Neural cell (in vitro differentiated cells): ENCODE measurements around the gene HIVEP3. TPM values are rescaled to one million over a fixed set of nuclear protein-coding genes. Genes with fewer than 3 reads are reported as not detected.

Source experiments
- H2AFZ ChIP-seq: fragments of 200-600, 300-800 bp; sonication (generic), shearing (Covaris generic); 2 replicates; pipeline ENCODE4 v1.6.0; 2014; ENCODE audit warnings: low read depth, mild to moderate bottlenecking, antibody characterized with exemption, low read length, moderate library complexity
- H3F3A ChIP-seq: fragments of 200-600 bp; shearing (Covaris generic); 2 replicates; pipeline ENCODE4 v1.6.1; 2016; ENCODE audit warnings: mild to moderate bottlenecking, moderate library complexity, mixed read lengths, antibody characterized with exemption, low read length; ENCODE audit not compliant: insufficient read depth, poor library complexity, severe bottlenecking
- H3K27ac ChIP-seq: fragments of 200-600, 300-800 bp; sonication (generic), shearing (Covaris generic); 2 replicates; pipeline ENCODE4 v1.5.1; 2014; ENCODE audit warnings: mild to moderate bottlenecking, low read length, moderate library complexity
- H3K27me3 ChIP-seq: fragments of 300-800, 200-600 bp; sonication (generic), shearing (Covaris generic); 2 replicates; pipeline ENCODE4 v1.6.0; 2014; ENCODE audit warnings: mild to moderate bottlenecking, low read depth, low read length, moderate library complexity; ENCODE audit not compliant: insufficient read depth
- H3K36me3 ChIP-seq: fragments of 300-800, 200-600 bp; sonication (generic), shearing (Covaris generic); 2 replicates; pipeline ENCODE4 v1.5.1; 2014; ENCODE audit warnings: mild to moderate bottlenecking, antibody characterized with exemption, low read length, moderate library complexity; ENCODE audit not compliant: insufficient read depth
- H3K4me2 ChIP-seq: fragments of 300-800, 200-600 bp; sonication (generic), shearing (Covaris generic); 2 replicates; pipeline ENCODE4 v1.6.0; 2014; ENCODE audit warnings: mild to moderate bottlenecking, low read length
- H3K4me3 ChIP-seq: fragments of 300-800, 200-600 bp; sonication (generic), shearing (Covaris generic); 2 replicates; pipeline ENCODE4 v1.5.1; 2014; ENCODE audit warnings: mild to moderate bottlenecking, low read length, moderate library complexity
- H3K79me2 ChIP-seq: fragments of 200-600 bp; shearing (Covaris generic); replicated peaks from 2 replicates; pipeline ENCODE4 v1.6.0; 2014; ENCODE audit warnings: mild to moderate bottlenecking, low read length, moderate library complexity; ENCODE audit not compliant: insufficient read depth
- H3K9ac ChIP-seq: fragments of 300-800, 200-600 bp; sonication (generic), shearing (Covaris generic); 2 replicates; pipeline ENCODE4 v1.6.1; 2016; ENCODE audit warnings: mild to moderate bottlenecking, low read length, mixed read lengths
- H3K9me2 ChIP-seq: fragments of 200-600 bp; shearing (Covaris generic); 2 replicates; pipeline ENCODE4 v1.6.1; 2016; ENCODE audit warnings: mild to moderate bottlenecking, low read length, mixed read lengths; ENCODE audit not compliant: insufficient read depth
- H3K9me3 ChIP-seq: fragments of 200-600, 300-800 bp; sonication (generic), shearing (Covaris generic); 2 replicates; pipeline ENCODE4 v1.6.1; 2016; ENCODE audit warnings: mild to moderate bottlenecking, mixed run types, low read length, moderate library complexity, mixed read lengths
- H4K20me1 ChIP-seq: fragments of 200-600 bp; shearing (Covaris generic); 2 replicates; pipeline ENCODE4 v1.6.1; 2016; ENCODE audit warnings: mild to moderate bottlenecking, mixed run types; ENCODE audit not compliant: insufficient read depth
- EP300 ChIP-seq: fragments of 450-650 bp; conservative IDR thresholded peaks from 2 replicates; pipeline ENCODE4 v1.6.1; 2014; ENCODE audit warnings: antibody characterized with exemption, mild to moderate bottlenecking, moderate library complexity; ENCODE audit not compliant: poor library complexity, severe bottlenecking
- EZH2 ChIP-seq: fragments of 200-600, 300-800 bp; shearing (Covaris generic), sonication (generic); IDR thresholded peaks from 2 replicates; pipeline ENCODE4 v1.6.1; 2014; ENCODE audit warnings: antibody characterized with exemption, low read length, borderline replicate concordance, mild to moderate bottlenecking; ENCODE audit not compliant: insufficient read depth, poor library complexity, severe bottlenecking
- MXI1 ChIP-seq: fragments of 450-650 bp; conservative IDR thresholded peaks from 2 replicates; pipeline ENCODE4 v1.6.1; 2014; ENCODE audit warnings: antibody characterized with exemption, mild to moderate bottlenecking; ENCODE audit not compliant: poor library complexity, severe bottlenecking
- POLR2AphosphoS5 ChIP-seq: IDR thresholded peaks from 2 replicates; pipeline ENCODE4 v1.6.1; 2012
- RAD21 ChIP-seq: fragments of 450-650 bp; conservative IDR thresholded peaks from 2 replicates; pipeline ENCODE4 v1.6.1; 2014; ENCODE audit warnings: antibody characterized with exemption, mild to moderate bottlenecking, moderate library complexity
- SMC3 ChIP-seq: fragments of 450-650 bp; conservative IDR thresholded peaks from 2 replicates; pipeline ENCODE4 v1.6.1; 2014; ENCODE audit warnings: antibody characterized with exemption, mild to moderate bottlenecking, moderate library complexity; ENCODE audit not compliant: poor library complexity
- TAF1 ChIP-seq: IDR thresholded peaks from 2 replicates; pipeline ENCODE4 v1.6.1; 2012; ENCODE audit warnings: low read depth
- polyA plus RNA-seq: library from polyadenylated mRNA; depleted of rRNA; stranded (reverse); fragments of >200 nt; gene quantifications from 2 replicates; pipeline ENCODE4 v1.2.3, GENCODE V29; 2014
- TF ChIP-seq, protein P1 (sequence below): IDR thresholded peaks from 2 replicates; pipeline ENCODE4 v1.6.1; 2012; ENCODE audit warnings: borderline replicate concordance
- TF ChIP-seq, protein P2 (sequence below): fragments of 450-650 bp; IDR thresholded peaks from 2 replicates; pipeline ENCODE4 v1.5.1; 2014; ENCODE audit warnings: antibody characterized with exemption, mild to moderate bottlenecking, moderate library complexity; ENCODE audit not compliant: poor library complexity, severe bottlenecking

HIVEP3 gene
- polyA plus RNA-seq, 1 donor from 2014 or later = 2.6 TPM

DNA sequence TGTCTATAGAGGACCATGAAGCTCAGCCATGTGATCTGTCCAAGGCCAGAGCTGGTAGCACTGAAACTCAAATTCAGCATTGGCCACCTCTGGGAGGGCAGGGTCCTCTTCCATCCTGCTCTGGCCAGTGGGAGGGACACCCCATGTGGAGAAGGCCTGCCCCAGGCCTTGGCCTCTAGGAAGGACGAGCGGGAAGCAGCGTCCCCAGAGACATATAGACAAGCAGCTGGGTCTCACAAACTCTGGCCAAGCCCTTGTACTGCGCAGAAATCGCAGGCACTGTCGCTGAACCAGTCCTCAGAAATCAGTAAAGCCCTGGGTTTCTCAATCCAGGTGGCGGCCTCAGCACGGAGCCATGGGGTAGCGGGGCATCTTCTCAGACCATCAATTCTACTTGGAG lies 180.7 kb downstream of the HIVEP3 start:
- Histone ChIP-seq H3K9me3 (no peaks in the 10 kb centered on the region), H2AFZ (no peak overlapping the region), H3F3A (no peaks in the 10 kb centered on the region), H3K27me3 (no peaks in the 10 kb centered on the region), H3K79me2 (no peaks in the 10 kb centered on the region), H3K36me3 (no peaks in the 10 kb centered on the region), H3K27ac (no peak overlapping the region), H4K20me1 (no peaks in the 10 kb centered on the region), H3K4me3 (no peak overlapping the region), H3K9ac (no peak overlapping the region), H3K9me2 (no peaks in the 10 kb centered on the region), H3K4me2 (no peak overlapping the region)
- TF ChIP-seq MXI1 (no peak), RAD21 (no peak), TAF1 (no peak), SMC3 (no peak), EP300 (no peak), EZH2 (no peak), POLR2AphosphoS5 (no peak)
- TF ChIP-seq, protein P1, sequence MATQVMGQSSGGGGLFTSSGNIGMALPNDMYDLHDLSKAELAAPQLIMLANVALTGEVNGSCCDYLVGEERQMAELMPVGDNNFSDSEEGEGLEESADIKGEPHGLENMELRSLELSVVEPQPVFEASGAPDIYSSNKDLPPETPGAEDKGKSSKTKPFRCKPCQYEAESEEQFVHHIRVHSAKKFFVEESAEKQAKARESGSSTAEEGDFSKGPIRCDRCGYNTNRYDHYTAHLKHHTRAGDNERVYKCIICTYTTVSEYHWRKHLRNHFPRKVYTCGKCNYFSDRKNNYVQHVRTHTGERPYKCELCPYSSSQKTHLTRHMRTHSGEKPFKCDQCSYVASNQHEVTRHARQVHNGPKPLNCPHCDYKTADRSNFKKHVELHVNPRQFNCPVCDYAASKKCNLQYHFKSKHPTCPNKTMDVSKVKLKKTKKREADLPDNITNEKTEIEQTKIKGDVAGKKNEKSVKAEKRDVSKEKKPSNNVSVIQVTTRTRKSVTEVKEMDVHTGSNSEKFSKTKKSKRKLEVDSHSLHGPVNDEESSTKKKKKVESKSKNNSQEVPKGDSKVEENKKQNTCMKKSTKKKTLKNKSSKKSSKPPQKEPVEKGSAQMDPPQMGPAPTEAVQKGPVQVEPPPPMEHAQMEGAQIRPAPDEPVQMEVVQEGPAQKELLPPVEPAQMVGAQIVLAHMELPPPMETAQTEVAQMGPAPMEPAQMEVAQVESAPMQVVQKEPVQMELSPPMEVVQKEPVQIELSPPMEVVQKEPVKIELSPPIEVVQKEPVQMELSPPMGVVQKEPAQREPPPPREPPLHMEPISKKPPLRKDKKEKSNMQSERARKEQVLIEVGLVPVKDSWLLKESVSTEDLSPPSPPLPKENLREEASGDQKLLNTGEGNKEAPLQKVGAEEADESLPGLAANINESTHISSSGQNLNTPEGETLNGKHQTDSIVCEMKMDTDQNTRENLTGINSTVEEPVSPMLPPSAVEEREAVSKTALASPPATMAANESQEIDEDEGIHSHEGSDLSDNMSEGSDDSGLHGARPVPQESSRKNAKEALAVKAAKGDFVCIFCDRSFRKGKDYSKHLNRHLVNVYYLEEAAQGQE = no peak
- TF ChIP-seq, protein P2, sequence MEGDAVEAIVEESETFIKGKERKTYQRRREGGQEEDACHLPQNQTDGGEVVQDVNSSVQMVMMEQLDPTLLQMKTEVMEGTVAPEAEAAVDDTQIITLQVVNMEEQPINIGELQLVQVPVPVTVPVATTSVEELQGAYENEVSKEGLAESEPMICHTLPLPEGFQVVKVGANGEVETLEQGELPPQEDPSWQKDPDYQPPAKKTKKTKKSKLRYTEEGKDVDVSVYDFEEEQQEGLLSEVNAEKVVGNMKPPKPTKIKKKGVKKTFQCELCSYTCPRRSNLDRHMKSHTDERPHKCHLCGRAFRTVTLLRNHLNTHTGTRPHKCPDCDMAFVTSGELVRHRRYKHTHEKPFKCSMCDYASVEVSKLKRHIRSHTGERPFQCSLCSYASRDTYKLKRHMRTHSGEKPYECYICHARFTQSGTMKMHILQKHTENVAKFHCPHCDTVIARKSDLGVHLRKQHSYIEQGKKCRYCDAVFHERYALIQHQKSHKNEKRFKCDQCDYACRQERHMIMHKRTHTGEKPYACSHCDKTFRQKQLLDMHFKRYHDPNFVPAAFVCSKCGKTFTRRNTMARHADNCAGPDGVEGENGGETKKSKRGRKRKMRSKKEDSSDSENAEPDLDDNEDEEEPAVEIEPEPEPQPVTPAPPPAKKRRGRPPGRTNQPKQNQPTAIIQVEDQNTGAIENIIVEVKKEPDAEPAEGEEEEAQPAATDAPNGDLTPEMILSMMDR = no peak

DNA sequence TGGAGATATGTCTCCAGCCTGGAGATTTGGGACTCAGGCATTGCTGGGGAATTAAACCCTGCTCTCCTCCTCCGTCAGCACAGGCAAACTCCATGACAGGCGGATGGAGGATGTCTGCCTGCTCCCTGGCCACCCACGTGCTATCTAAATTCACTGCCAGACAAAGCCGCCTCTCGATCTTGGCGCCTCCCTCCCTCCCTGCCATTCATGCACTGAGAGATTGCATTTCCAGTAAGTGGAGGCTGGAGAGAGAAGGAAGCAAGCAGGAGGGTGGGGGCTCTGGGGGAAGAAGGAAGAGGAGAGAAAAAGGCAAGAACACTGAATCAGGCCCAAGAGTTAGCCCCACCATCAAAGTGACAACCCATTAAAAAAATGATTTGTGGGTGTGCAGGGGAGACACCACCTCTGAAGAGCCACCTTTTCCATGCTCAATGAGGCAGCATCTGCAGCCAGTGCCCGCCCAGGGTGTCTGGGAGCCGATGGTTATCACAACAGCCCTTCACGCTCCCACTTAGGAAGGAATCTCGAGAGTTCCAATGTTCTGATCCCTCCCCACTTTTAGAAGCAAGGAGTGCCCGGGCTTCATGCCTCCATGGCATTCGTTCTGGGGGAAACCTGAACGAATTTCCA lies 183.0 kb downstream of the HIVEP3 start:
- Histone ChIP-seq H3K36me3 (no peaks in the 10 kb centered on the region), H3K4me2 (no peak overlapping the region), H3K79me2 (no peaks in the 10 kb centered on the region), H4K20me1 (no peaks in the 10 kb centered on the region), H3K4me3 (peak overlapping the region; percentile 44), H3K27me3 (no peaks in the 10 kb centered on the region), H3K9me3 (no peaks in the 10 kb centered on the region), H3K9ac (peak overlapping the region; percentile 33), H3K9me2 (no peaks in the 10 kb centered on the region), H3K27ac (peak overlapping the region; percentile 52), H3F3A (no peaks in the 10 kb centered on the region), H2AFZ (no peak overlapping the region)
- TF ChIP-seq EP300 (no peak), SMC3 (peak; percentile 19), TAF1 (no peak), EZH2 (no peak), RAD21 (no peak), POLR2AphosphoS5 (peak; percentile 16), MXI1 (peak; percentile 35)
- TF ChIP-seq, protein P1 = no peak
